Common myeloid progenitor, CD34-positive (primary cell): ENCODE data around the gene NEDD8.

Experiments
- CTCF ChIA-PET: fragments of 350-600 bp; sonication (Branson Sonifier 250); formaldehyde crosslinking; loops from one replicate; lab custom pipeline; 2021; ENCODE audit warnings: antibody characterized with exemption; lab: Charles Lee
- POLR2A ChIA-PET: fragments of 350-600 bp; sonication (Branson Sonifier 250); formaldehyde crosslinking; loops from one replicate; lab custom pipeline; 2021; ENCODE audit warnings: antibody characterized with exemption; lab: Charles Lee
- DNase-seq, 3 donors: peaks; one replicate each; pipeline versions ENCODE4 v3.0.0 to v3.0.0-alpha.2; 2013
- H3K27ac ChIP-seq, 2 experiments: 1 replicate in 1 of 2; 2 replicates in 1 of 2; pipeline ENCODE4 v1.7.0; 2013; ENCODE audit warnings: inconsistent platforms in 2 of 2, low read length in 2 of 2, mild to moderate bottlenecking in 2 of 2, low read depth in 1 of 2, moderate library complexity in 1 of 2; ENCODE audit not compliant: severe bottlenecking in 2 of 2, insufficient read depth in 1 of 2, poor library complexity in 1 of 2
- H3K27me3 ChIP-seq, 5 experiments: replicated peaks in 2 of 5; 1 replicate in 3 of 5; 2 replicates in 2 of 5; pipeline versions ENCODE4 v1.6.1 to v1.7.0; 2013; ENCODE audit warnings: low read length in 4 of 5, mild to moderate bottlenecking in 2 of 5, moderate library complexity in 2 of 5, inconsistent platforms in 1 of 5; ENCODE audit not compliant: insufficient read depth in 5 of 5, control insufficient read depth in 4 of 5
- H3K36me3 ChIP-seq, 4 experiments: 1 replicate in 2 of 4; 2 replicates in 2 of 4; pipeline versions ENCODE4 v1.6.1 to v1.7.0; 2013; ENCODE audit warnings: low read length in 3 of 4, control low read depth in 1 of 4, mild to moderate bottlenecking in 1 of 4; ENCODE audit not compliant: control insufficient read depth in 4 of 4, insufficient read depth in 4 of 4
- H3K4me1 ChIP-seq, 4 experiments: 1 replicate in 3 of 4; 2 replicates in 1 of 4; pipeline versions ENCODE4 v1.6.1 to v1.7.1; 2013; ENCODE audit warnings: low read length in 3 of 4, mild to moderate bottlenecking in 3 of 4, control low read depth in 1 of 4, inconsistent platforms in 1 of 4, moderate library complexity in 1 of 4; ENCODE audit not compliant: control insufficient read depth in 4 of 4, insufficient read depth in 4 of 4; ENCODE audit errors: control extremely low read depth in 1 of 4
- H3K4me3 ChIP-seq, 7 experiments: 1 replicate in 4 of 7; 2 replicates in 3 of 7; pipeline versions ENCODE4 v1.5.1 to v1.7.0; 2013; ENCODE audit warnings: mild to moderate bottlenecking in 7 of 7, low read length in 6 of 7, moderate library complexity in 6 of 7, inconsistent platforms in 2 of 7, low read depth in 2 of 7, control low read depth in 1 of 7; ENCODE audit not compliant: insufficient read depth in 4 of 7, control insufficient read depth in 1 of 7; ENCODE audit errors: extremely low read depth in 1 of 7
- H3K9me3 ChIP-seq, 5 experiments: 1 replicate in 4 of 5; 2 replicates in 1 of 5; pipeline versions ENCODE4 v1.6.1 to v1.7.1; 2013; ENCODE audit warnings: low read length in 4 of 5, mild to moderate bottlenecking in 2 of 5, inconsistent platforms in 1 of 5, low read depth in 1 of 5, moderate library complexity in 1 of 5; ENCODE audit not compliant: control insufficient read depth in 4 of 5, insufficient read depth in 2 of 5; ENCODE audit errors: control extremely low read depth in 1 of 5
- WGBS: methylation state at CpG from one replicate; pipeline ENCODE4 v1.1.5; 2013; ENCODE audit not compliant: insufficient coverage; 5-methylcytosine and 5-hydroxymethylcytosine counted together

Gene NEDD8

DNA sequence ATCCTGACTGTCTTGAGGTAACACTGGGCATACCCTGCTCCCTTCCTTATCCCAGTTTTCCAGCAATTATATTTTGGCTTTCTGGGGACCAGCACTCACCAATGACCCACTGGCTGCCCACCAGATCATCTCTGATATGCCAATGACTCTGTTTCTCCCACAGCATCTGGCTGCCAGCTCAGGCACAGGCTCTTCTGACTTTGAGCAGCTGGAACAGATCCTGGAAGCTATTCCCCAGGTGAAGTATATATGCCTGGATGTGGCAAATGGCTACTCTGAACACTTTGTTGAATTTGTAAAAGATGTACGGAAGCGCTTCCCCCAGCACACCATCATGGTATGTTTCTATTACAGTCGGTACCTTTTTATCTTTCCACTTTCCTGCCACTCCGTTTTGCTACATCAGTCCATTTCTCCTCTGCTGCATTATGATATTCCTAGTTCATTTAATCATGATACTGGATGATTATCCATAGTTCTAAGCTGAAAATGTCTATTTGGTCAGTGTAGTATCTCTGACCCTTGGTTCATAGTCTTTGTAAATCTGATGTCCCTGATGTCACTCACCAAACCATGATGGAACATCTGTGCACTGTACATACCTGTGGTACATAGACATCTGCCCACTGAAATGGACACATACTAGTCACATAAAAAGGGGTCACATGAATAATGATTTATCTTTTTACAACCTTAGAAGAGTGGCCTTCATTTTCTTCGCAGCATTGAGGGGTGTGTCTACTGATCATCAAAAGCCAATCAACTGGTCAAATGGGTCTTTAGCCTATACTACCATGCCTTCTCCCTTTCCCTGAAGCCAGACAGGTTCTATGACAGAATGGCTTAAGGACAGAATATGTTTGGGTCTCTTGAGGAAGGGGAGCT is 3.9 kb upstream of the NEDD8 start:
- DNase-seq: no peak
- Histone ChIP-seq H3K9me3 (no peaks in the 10 kb centered on the region), H3K27ac (no peak overlapping the region), H3K36me3 (peaks cover 20 to 63% (median 57%) of the 10 kb centered on the region in 4 experiments), H3K4me3 (no peak overlapping the region), H3K27me3 (no peaks in the 10 kb centered on the region), H3K4me1 (peaks cover 17 to 51% (median 36%) of the 10 kb centered on the region in 4 experiments)
- ChIA-PET CTCF (interaction anchor here (1.0 to 13.5 kb wide), 12 partner anchors 10 to 121 kb away, joined by 3 to 207 read pairs (median 6); partner anchors contain the start of genes CHMP4A, CIDEB, DCAF11 and DHRS1), POLR2A (no interaction called here)
- 100% methylated on average over 4 of the region's 5 CpGs for WGBS

DNA sequence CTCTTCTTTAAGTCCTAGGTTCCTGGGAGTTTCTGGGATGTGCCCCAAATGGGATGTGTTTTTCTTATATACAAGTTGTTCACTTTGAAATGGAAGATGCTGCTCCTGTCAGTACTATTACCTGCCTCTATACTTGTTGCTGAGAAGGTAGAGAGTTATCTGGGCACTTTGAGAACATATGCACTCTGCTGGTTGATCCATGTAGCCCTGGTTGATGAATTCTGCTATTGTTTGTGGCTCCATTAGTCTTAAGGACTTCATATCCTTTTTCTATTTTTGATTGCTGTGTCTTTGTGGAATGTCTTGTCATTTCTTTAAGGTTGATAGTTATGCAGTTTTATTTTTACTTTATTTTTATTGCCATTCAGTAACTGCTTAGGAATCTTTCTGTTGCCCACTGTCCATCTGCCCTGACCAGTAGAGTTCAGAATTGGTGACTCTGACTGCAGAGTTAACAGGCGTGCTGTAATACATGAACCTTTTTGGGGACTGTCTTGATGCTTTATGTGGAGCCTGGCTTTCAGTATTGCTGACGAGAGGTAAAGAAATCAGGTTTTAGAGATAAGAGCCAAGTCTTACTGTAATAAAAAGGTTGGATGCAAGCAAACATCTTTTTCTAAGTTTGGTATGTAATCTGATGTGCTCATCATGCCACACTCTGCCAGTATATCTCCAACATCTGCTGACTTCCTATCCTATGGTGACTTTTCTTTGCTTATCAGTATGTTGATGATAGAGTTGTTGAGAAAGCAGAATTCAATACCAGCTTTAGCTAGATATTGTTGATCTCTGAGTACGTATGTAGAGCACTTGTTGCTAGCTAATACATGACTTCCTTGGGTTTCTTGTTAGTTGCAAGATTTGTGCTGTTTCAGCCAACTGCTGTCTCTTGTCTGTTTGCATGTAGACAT is 2.2 kb upstream of the NEDD8 start:
- peak in 2 of 3 donors; percentile 21 to 29 for DNase-seq
- peak overlapping the region in 1 of 2 experiments; percentile 18 for H3K27ac ChIP-seq
- peaks cover 10 to 46% (median 40%) of the 10 kb centered on the region in 4 experiments for H3K36me3 ChIP-seq
- POLR2A ChIA-PET: no interaction called here
- H3K4me1 ChIP-seq: peaks cover 15 to 43% (median 35%) of the 10 kb centered on the region in 4 experiments
- 93% methylated on average over 3 of the region's 3 CpGs for WGBS
- peak overlapping the region in 2 of 7 experiments; percentile 91 to 96 for H3K4me3 ChIP-seq
- H3K9me3 ChIP-seq: no peaks in the 10 kb centered on the region
- no peaks in the 10 kb centered on the region for H3K27me3 ChIP-seq
- CTCF ChIA-PET: interaction anchor here (0.7 to 6.5 kb wide), 14 partner anchors 8 to 203 kb away, joined by 3 to 31 read pairs (median 4); partner anchors contain the start of genes CHMP4A, CIDEB, MDP1 and TINF2

DNA sequence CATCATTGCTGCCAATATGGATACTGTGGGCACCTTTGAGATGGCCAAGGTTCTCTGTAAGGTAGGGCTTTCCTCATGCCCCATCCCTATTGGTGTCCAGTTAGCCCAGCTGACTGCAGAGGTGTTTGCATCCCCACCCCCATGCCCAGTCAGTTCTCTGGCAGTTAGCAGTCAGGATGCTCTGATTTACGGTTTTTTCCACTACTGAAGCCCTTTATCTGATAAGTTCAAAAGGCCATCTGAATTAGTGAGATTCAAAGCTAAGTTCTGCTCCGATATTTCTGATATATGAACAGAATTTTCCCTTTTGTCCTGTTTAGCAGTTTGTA is 1.3 kb upstream of the NEDD8 start:
- Histone ChIP-seq H3K4me1 (peaks cover 11 to 37% (median 30%) of the 10 kb centered on the region in 4 experiments), H3K36me3 (peaks cover 4 to 38% (median 32%) of the 10 kb centered on the region in 4 experiments), H3K27me3 (no peaks in the 10 kb centered on the region), H3K4me3 (peak overlapping the region in 6 of 7 experiments; percentile 78 to 96 (median 90)), H3K27ac (peak overlapping the region in 1 of 2 experiments; percentile 87), H3K9me3 (no peaks in the 10 kb centered on the region)
- DNase-seq: no peak
- 94% methylated on average over 2 of the region's 2 CpGs for WGBS
- ChIA-PET POLR2A (no interaction called here), CTCF (interaction anchor here (0.7 to 6.2 kb wide), 6 partner anchors 9 to 204 kb away, joined by 3 to 29 read pairs (median 6); partner anchors contain the start of genes CIDEB, MDP1 and TINF2)

- peaks cover 4 to 32% (median 26%) of the 10 kb centered on the region in 4 experiments for H3K36me3 ChIP-seq
- WGBS: 4% methylated on average over 28 of the region's 38 CpGs
- ChIA-PET POLR2A (interaction anchor here (1.3 kb wide), 1 partner anchor 10 kb away, joined by 11 read pairs; the partner anchor contains the start of gene TINF2), CTCF (interaction anchor here (0.7 to 6.2 kb wide), 7 partner anchors 9 to 205 kb away, joined by 3 to 29 read pairs (median 4); partner anchors contain the start of genes CIDEB, MDP1 and TINF2)
- peak within 1 kb of the TSS; percentile 55 to 96 (median 90) for H3K4me3 ChIP-seq
- peak within 1 kb of the TSS; percentile 61 to 87 for H3K27ac ChIP-seq
- peak in 1 of 3 donors; percentile 23 for DNase-seq
- no peaks in the 10 kb centered on the region for H3K27me3 ChIP-seq
- no peaks in the 10 kb centered on the region for H3K9me3 ChIP-seq
- peaks cover 11 to 37% (median 29%) of the 10 kb centered on the region in 4 experiments for H3K4me1 ChIP-seq
These were observed 724 bp upstream of the NEDD8 start, which contains the start of gene GMPR2 for GRCh38 chr14:24232645-24233537. TSS of gene GMPR2 (plus strand) at chr14:24232929. CDS start at chr14:24233254, 325 bp downstream.

DNA sequence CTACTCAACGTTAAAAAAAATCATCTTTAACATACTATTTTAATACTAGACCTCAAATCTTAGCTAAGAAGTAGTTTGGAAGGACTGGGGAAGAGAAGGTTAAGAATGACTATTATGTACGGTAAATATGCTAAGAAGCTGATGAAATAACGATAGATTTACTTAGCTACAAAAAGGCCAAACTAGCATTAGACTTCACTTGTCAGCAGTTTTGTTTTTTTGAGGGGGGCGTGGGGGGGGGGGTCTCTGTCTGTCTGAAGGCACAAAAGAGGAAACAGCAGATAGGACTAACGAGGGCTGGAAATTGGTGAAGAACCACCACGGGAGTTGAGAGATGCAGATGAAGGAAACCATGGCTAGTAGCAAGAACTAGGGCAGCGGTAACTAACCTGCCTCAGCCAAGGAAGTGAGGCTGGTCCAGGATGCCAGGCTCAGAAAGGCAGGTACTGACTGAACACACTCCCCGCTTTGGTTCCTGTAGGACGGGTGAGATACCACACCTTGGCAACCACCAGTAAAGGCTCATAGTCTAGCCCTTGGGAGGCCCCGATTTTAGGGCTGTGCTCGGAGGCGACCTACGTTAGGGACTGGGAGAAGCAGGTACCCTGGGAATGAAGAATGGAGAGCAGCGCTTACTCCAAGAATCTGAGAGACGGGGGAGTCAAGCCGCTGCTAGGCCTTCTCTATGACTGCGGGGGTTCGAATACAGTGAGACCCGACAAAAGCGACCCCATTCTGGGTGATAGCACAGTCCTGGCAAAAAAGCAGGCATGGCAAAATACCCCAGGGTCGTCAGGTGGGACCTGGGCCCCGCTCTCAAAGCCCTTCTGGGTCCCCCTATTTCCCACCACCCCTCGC is 675 bp downstream of the NEDD8 start:
- peak in 1 of 3 donors; percentile 33 for DNase-seq
- Histone ChIP-seq H3K27ac (peak overlapping the region; percentile 61 to 87), H3K9me3 (no peaks in the 10 kb centered on the region), H3K4me3 (peak overlapping the region; percentile 55 to 96 (median 90)), H3K36me3 (peaks cover 8 to 18% (median 14%) of the 10 kb centered on the region in 4 experiments), H3K4me1 (peaks cover 11 to 37% (median 29%) of the 10 kb centered on the region in 4 experiments), H3K27me3 (no peaks in the 10 kb centered on the region)
- 6% methylated on average over 19 of the region's 23 CpGs for WGBS
- ChIA-PET POLR2A (interaction anchor here (0.7 to 1.1 kb wide), 2 partner anchors 12 to 18 kb away, joined by 3 to 5 read pairs; partner anchors contain the start of gene CHMP4A), CTCF (interaction anchor here (0.7 to 1.0 kb wide), 4 partner anchors 11 to 109 kb away, joined by 3 to 4 read pairs (median 3); partner anchors contain the start of gene TINF2)
